GM23338 (cell line): ENCODE data around the gene FBXO45. TPM values are rescaled to one million over a fixed set of nuclear protein-coding genes. Genes with fewer than 3 reads are reported as not detected.

Source experiments
- ATAC-seq: fragments of 200-7000 bp; cut with Tn5 transposase; 3 replicates; pipeline ENCODE4 v1.9.1; 2020
- DNase-seq: peaks from one replicate; pipeline ENCODE4 v3.0.0-alpha.2; 2015; ENCODE audit warnings: low spot score
- H2AFZ ChIP-seq: fragments of 200-600 bp; sonication (generic); 2 replicates; pipeline ENCODE4 v1.8.0; 2016; ENCODE audit warnings: antibody characterized with exemption, mild to moderate bottlenecking, moderate library complexity
- H3F3A ChIP-seq: fragments of 200-600 bp; sonication (generic); replicated peaks from 2 replicates; pipeline ENCODE4 v1.8.0; 2017; ENCODE audit warnings: antibody characterized with exemption, mixed run types, low read depth
- H3K27ac ChIP-seq: fragments of 200-600 bp; sonication (generic); 2 replicates; pipeline ENCODE4 v1.6.1; 2016; ENCODE audit warnings: low read depth
- H3K27me3 ChIP-seq: fragments of 200-600 bp; sonication (generic); 2 replicates; pipeline ENCODE4 v1.8.0; 2016; ENCODE audit warnings: mild to moderate bottlenecking, mixed run types, moderate library complexity; ENCODE audit not compliant: insufficient read depth
- H3K36me3 ChIP-seq: fragments of 200-600 bp; sonication (generic); 2 replicates; pipeline ENCODE4 v1.8.0; 2016; ENCODE audit warnings: mild to moderate bottlenecking; ENCODE audit not compliant: insufficient read depth
- H3K4me1 ChIP-seq: fragments of 200-600 bp; sonication (generic); 2 replicates; pipeline ENCODE4 v1.8.0; 2016; ENCODE audit warnings: mild to moderate bottlenecking, moderate library complexity; ENCODE audit not compliant: insufficient read depth
- H3K4me2 ChIP-seq: fragments of 200-600 bp; sonication (generic); 2 replicates; pipeline ENCODE4 v1.7.1; 2017; ENCODE audit warnings: mixed run types
- H3K4me3 ChIP-seq: fragments of 200-600 bp; sonication (generic); 2 replicates; pipeline ENCODE4 v1.6.1; 2016; ENCODE audit warnings: mixed run types
- H3K79me2 ChIP-seq: fragments of 200-600 bp; sonication (generic); replicated peaks from 2 replicates; pipeline ENCODE4 v1.8.0; 2017; ENCODE audit warnings: mild to moderate bottlenecking; ENCODE audit not compliant: insufficient read depth
- H3K9me2 ChIP-seq: fragments of 200-600 bp; sonication (generic); 2 replicates; pipeline ENCODE4 v1.8.0; 2017; ENCODE audit not compliant: insufficient read depth
- H4K20me1 ChIP-seq: fragments of 200-600 bp; sonication (generic); replicated peaks from 2 replicates; pipeline ENCODE4 v1.8.0; 2017; ENCODE audit warnings: mild to moderate bottlenecking; ENCODE audit not compliant: insufficient read depth
- H3K27ac Mint-ChIP-seq: 2 replicates; pipeline ENCODE4 v1.8.0; 2020; ENCODE audit warnings: inconsistent platforms, mild to moderate bottlenecking, moderate library complexity, mixed read lengths
- H3K27me3 Mint-ChIP-seq: 3 replicates; pipeline ENCODE4 v1.8.0; 2022; ENCODE audit warnings: low read depth, mild to moderate bottlenecking, moderate library complexity, mixed read lengths, inconsistent platforms; ENCODE audit not compliant: insufficient read depth, poor library complexity
- H3K36me3 Mint-ChIP-seq: 3 replicates; pipeline ENCODE4 v1.8.0; 2021; ENCODE audit warnings: low read depth, mild to moderate bottlenecking, inconsistent platforms, moderate library complexity, mixed read lengths
- H3K4me1 Mint-ChIP-seq: 3 replicates; pipeline ENCODE4 v1.8.0; 2020; ENCODE audit warnings: mild to moderate bottlenecking, inconsistent platforms, mixed read lengths
- H3K4me3 Mint-ChIP-seq: 3 replicates; pipeline ENCODE4 v1.8.0; 2021; ENCODE audit warnings: moderate library complexity, mild to moderate bottlenecking, inconsistent platforms, mixed read lengths
- H3K9me3 Mint-ChIP-seq: 3 replicates; pipeline ENCODE4 v1.8.0; 2020; ENCODE audit warnings: moderate library complexity, mild to moderate bottlenecking, inconsistent platforms, mixed read lengths
- EZH2phosphoT487 ChIP-seq: fragments of 200-600 bp; sonication (generic); IDR thresholded peaks from one replicate; pipeline ENCODE4 v1.8.1; 2018; ENCODE audit warnings: antibody characterized with exemption; ENCODE audit not compliant: unreplicated experiment
- NANOG ChIP-seq: IDR thresholded peaks from 2 replicates; pipeline ENCODE4 v1.6.1; 2016; ENCODE audit warnings: antibody characterized with exemption, borderline replicate concordance
- ZNF114 ChIP-seq: fragments of 250-450 bp; sonication (Bioruptor Pico); IDR thresholded peaks from 2 replicates; pipeline ENCODE4 v1.5.0; 2020; ENCODE audit warnings: mild to moderate bottlenecking, moderate library complexity
- ZNF331 ChIP-seq: fragments of 250-450 bp; sonication (Bioruptor Pico); IDR thresholded peaks from 2 replicates; pipeline ENCODE4 v1.5.0; 2020; ENCODE audit warnings: low read depth, mild to moderate bottlenecking, moderate library complexity
- polyA plus RNA-seq: library from polyadenylated mRNA; unstranded; fragments of >200 nt; fragmentation: Nextera tagmentation; extraction: Ambion mirVana; gene quantifications from 2 replicates; pipeline ENCODE4 v1.2.1, GENCODE V29; 2016
- total RNA-seq: library from RNA; depleted of rRNA; stranded (reverse); fragments of >200 nt; shearing (Covaris generic); gene quantifications from 2 replicates; pipeline ENCODE4 v1.2.3, GENCODE V29; 2014
- TF ChIP-seq, protein P1 (sequence below): IDR thresholded peaks from one replicate; pipeline ENCODE4 v1.6.1; 2018; ENCODE audit warnings: antibody characterized with exemption; ENCODE audit not compliant: unreplicated experiment
- TF ChIP-seq, protein P2 (sequence below): IDR thresholded peaks from 2 replicates; pipeline ENCODE4 v1.6.1; 2016; ENCODE audit warnings: antibody characterized with exemption
- TF ChIP-seq, protein P3 (sequence below), 2 experiments: fragments of 200-600 bp in 1 of 2; sonication (generic) in 1 of 2; conservative IDR thresholded peaks; 2 replicates each; pipeline versions ENCODE4 v1.5.1 to v1.6.1; 2016 to 2017; ENCODE audit warnings: antibody characterized with exemption in 2 of 2, low read depth in 2 of 2, mild to moderate bottlenecking in 2 of 2, moderate library complexity in 1 of 2

Gene FBXO45
- total and polyA plus RNA-seq, 2 experiments from 2014 or later, result 10.3 to 23.7 TPM

DNA sequence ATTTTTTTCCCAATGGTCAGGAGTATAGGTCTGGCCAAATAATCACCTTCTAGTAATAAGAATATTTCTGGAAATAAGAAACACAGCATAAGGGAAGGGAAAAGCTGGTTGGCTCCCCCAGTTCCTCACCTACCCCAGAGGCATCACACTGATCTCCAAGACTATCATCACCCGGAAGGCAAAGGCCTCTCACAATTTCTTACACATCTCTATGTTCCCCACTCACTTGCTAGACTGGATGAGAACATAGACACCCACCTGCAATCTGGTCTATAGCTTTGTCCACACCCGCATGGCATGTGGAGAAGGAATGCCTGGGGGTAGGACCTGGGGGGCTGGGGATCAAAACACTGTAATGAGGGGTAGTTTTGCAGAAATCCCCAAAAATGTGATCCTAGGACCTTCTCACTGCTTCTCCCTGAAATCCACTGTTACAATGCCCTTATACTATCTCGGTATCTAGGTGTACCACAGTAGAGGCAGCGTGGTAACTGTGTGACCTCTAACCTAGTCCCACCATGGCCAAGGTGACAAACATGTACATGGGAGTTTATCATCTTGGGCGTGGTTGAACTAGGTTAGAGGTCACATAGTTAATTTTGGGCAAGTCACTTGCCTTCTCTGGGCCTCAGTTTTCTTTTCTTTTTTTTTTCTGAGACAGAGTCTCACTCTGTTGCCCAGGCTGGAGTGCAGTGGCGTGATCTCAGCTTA, 41.5 kb downstream of the FBXO45 start (continued):
- TF ChIP-seq, protein P1, sequence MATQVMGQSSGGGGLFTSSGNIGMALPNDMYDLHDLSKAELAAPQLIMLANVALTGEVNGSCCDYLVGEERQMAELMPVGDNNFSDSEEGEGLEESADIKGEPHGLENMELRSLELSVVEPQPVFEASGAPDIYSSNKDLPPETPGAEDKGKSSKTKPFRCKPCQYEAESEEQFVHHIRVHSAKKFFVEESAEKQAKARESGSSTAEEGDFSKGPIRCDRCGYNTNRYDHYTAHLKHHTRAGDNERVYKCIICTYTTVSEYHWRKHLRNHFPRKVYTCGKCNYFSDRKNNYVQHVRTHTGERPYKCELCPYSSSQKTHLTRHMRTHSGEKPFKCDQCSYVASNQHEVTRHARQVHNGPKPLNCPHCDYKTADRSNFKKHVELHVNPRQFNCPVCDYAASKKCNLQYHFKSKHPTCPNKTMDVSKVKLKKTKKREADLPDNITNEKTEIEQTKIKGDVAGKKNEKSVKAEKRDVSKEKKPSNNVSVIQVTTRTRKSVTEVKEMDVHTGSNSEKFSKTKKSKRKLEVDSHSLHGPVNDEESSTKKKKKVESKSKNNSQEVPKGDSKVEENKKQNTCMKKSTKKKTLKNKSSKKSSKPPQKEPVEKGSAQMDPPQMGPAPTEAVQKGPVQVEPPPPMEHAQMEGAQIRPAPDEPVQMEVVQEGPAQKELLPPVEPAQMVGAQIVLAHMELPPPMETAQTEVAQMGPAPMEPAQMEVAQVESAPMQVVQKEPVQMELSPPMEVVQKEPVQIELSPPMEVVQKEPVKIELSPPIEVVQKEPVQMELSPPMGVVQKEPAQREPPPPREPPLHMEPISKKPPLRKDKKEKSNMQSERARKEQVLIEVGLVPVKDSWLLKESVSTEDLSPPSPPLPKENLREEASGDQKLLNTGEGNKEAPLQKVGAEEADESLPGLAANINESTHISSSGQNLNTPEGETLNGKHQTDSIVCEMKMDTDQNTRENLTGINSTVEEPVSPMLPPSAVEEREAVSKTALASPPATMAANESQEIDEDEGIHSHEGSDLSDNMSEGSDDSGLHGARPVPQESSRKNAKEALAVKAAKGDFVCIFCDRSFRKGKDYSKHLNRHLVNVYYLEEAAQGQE, result no peak
- TF ChIP-seq, protein P2, sequence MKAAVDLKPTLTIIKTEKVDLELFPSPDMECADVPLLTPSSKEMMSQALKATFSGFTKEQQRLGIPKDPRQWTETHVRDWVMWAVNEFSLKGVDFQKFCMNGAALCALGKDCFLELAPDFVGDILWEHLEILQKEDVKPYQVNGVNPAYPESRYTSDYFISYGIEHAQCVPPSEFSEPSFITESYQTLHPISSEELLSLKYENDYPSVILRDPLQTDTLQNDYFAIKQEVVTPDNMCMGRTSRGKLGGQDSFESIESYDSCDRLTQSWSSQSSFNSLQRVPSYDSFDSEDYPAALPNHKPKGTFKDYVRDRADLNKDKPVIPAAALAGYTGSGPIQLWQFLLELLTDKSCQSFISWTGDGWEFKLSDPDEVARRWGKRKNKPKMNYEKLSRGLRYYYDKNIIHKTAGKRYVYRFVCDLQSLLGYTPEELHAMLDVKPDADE, result no peak
- TF ChIP-seq NANOG, result no peak
- TF ChIP-seq, protein P3, sequence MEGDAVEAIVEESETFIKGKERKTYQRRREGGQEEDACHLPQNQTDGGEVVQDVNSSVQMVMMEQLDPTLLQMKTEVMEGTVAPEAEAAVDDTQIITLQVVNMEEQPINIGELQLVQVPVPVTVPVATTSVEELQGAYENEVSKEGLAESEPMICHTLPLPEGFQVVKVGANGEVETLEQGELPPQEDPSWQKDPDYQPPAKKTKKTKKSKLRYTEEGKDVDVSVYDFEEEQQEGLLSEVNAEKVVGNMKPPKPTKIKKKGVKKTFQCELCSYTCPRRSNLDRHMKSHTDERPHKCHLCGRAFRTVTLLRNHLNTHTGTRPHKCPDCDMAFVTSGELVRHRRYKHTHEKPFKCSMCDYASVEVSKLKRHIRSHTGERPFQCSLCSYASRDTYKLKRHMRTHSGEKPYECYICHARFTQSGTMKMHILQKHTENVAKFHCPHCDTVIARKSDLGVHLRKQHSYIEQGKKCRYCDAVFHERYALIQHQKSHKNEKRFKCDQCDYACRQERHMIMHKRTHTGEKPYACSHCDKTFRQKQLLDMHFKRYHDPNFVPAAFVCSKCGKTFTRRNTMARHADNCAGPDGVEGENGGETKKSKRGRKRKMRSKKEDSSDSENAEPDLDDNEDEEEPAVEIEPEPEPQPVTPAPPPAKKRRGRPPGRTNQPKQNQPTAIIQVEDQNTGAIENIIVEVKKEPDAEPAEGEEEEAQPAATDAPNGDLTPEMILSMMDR (conservative IDR thresholded peaks at IDR 0.05; ENCODE audit: low read depth in 2 of 2), result no peak
- no peak for TF ChIP-seq ZNF114 (CRISPR knock-in tag)
- no peak for TF ChIP-seq EZH2phosphoT487

DNA sequence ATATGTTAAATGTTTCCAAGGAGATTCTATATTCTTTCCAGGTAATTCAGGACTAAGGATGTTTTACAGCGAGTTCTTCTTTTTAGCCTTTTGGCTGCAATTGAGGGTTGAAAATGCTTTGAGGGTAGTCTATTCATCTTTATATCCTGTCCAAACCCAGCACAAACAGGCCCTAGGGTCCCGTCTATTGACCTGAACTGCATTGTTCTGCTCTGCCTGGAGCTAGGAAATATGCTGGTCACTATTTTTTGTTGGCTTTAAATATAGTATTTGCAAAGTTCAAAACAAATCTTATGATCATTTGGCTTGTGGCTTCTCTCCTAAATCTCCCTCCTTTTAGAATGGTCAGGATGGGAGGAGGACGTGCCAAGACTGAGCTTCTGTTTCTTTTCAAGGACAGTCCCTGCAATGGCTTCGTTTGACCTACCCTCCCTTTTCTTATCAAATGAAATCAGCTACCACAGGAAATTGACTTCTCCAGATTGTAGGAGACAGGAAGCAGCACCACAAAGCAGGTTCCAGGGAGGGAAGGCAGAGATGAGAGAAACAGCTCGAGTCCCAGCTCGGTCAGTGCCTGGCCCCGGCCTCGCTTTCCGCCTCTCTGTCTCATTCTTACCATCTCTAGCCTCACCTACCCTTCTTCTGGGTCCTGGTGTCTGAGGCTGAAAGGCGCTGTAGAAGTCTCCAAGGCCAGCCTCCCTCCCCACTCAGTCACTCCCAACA, 43.5 kb downstream of the FBXO45 start:
- no peak overlapping the region for H3K4me3 ChIP-seq
- H3K4me2 ChIP-seq, result no peak overlapping the region
- H3K79me2 ChIP-seq, result no peaks in the 10 kb centered on the region
- H3K4me1 Mint-ChIP-seq, result peaks cover 16% of the 10 kb centered on the region
- H3K27me3 ChIP-seq, result no peaks in the 10 kb centered on the region
- peaks cover 3% of the 10 kb centered on the region; the same call in 1 of the 2 replicates for H3K4me1 ChIP-seq
- no peaks in the 10 kb centered on the region for H4K20me1 ChIP-seq
- H3K36me3 ChIP-seq, result no peaks in the 10 kb centered on the region
- DNase-seq (no peak), ATAC-seq (no peak)
- no peaks in the 10 kb centered on the region for H3K36me3 Mint-ChIP-seq
- H3K27me3 Mint-ChIP-seq, result peaks cover 11% of the 10 kb centered on the region
- H3K9me2 ChIP-seq, result no peaks in the 10 kb centered on the region
- no peak overlapping the region for H3K27ac ChIP-seq
- H3F3A ChIP-seq, result no peaks in the 10 kb centered on the region
- no peaks in the 10 kb centered on the region for H3K9me3 Mint-ChIP-seq
- H2AFZ ChIP-seq, result peak overlapping the region; percentile 96
- H3K27ac Mint-ChIP-seq, result peak overlapping the region; percentile 52; the same call in 1 of the 2 replicates
- no peak overlapping the region for H3K4me3 Mint-ChIP-seq
- TF ChIP-seq, protein P2, result no peak
- no peak for TF ChIP-seq ZNF331
- TF ChIP-seq, protein P1, result no peak
